Lower leg skin (tissue), 3 donors: ENCODE results near the gene LIG3.

ENCODE experiments used
- CTCF ChIP-seq, 3 donors: fragments of 450-650 bp; IDR thresholded peaks; one replicate each; pipeline ENCODE4 v1.5.1; 2016; ENCODE audit warnings: antibody characterized with exemption in 3 of 3, mild to moderate bottlenecking in 3 of 3, moderate library complexity in 2 of 3
- POLR2A ChIP-seq, 2 donors: fragments of 450-650 bp; IDR thresholded peaks; one replicate each; pipeline ENCODE4 v1.6.1; 2016 to 2017; ENCODE audit warnings: antibody characterized with exemption in 2 of 2, mild to moderate bottlenecking in 1 of 2, moderate library complexity in 1 of 2

- no peak for TF ChIP-seq CTCF (IDR thresholded peaks at IDR 0.05)
- TF ChIP-seq POLR2A (IDR thresholded peaks at IDR 0.05), result no peak
Observed at GRCh38 chr17:35028531-35029262, 48.4 kb downstream of the LIG3 start.
